Measurements from ENCODE around the gene CCIN.

GRCh38 chr9:36129139-36129538, 40.0 kb upstream of the CCIN start:
- TF ChIP-seq EP300 (IDR thresholded peaks at IDR 0.05): no peak
- no peak for TF ChIP-seq CHD2 (IDR thresholded peaks at IDR 0.05; ENCODE audit: low read length, partially characterized antibody)
- TF ChIP-seq RCOR1 (IDR thresholded peaks at IDR 0.05; ENCODE audit: low read depth, low read length): no peak
- TF ChIP-seq CEBPB (IDR thresholded peaks at IDR 0.05): no peak
- no peak for TF ChIP-seq CTCF (IDR thresholded peaks at IDR 0.05)
- no peak for TF ChIP-seq ZSCAN20 (CRISPR knock-in tag; IDR thresholded peaks at IDR 0.05)
- no peak for TF ChIP-seq E2F6 (IDR thresholded peaks at IDR 0.05; ENCODE audit: borderline replicate concordance, low read depth)
- TF ChIP-seq SREBF2 (IDR thresholded peaks at IDR 0.05): no peak
- TF ChIP-seq ZNF302 (CRISPR knock-in tag; IDR thresholded peaks at IDR 0.05): no peak
- no peak for TF ChIP-seq POLR2A (IDR thresholded peaks at IDR 0.05; ENCODE audit: low read length)
- no peak for TF ChIP-seq ZC3H11A (IDR thresholded peaks at IDR 0.05)
- TF ChIP-seq RAD21 (conservative IDR thresholded peaks at IDR 0.05 in 1 of 2, IDR thresholded peaks at IDR 0.05 in 1 of 2): no peak
- no peak for TF ChIP-seq EHMT2 (IDR thresholded peaks at IDR 0.05; ENCODE audit: low read depth)
